Measurements from ENCODE around the gene UNC5A. TPM values are rescaled to one million over a fixed set of nuclear protein-coding genes. Genes with fewer than 3 reads are reported as not detected.

The UNC5A gene
- total RNA-seq, 1 donor from 2014 or later = 1.1 TPM

GRCh38 chr5:176822793-176823481 is 12.6 kb downstream of the UNC5A start:
- TF ChIP-seq CTCF (IDR thresholded peaks at IDR 0.05; ENCODE audit: insufficient read depth, low read length, poor library complexity, severe bottlenecking) = no peak
- H3K36me3 ChIP-seq (ENCODE audit: control insufficient read depth, insufficient read depth, low read length) = no peaks in the 10 kb centered on the region
- H3K27me3 ChIP-seq (ENCODE audit: control insufficient read depth, insufficient read depth, low read length) = peaks cover 3% of the 10 kb centered on the region
- no peak overlapping the region for H3K4me3 ChIP-seq (ENCODE audit: low read depth, low read length)
- DNase-seq (ENCODE audit: low read depth) = no peak

DNA sequence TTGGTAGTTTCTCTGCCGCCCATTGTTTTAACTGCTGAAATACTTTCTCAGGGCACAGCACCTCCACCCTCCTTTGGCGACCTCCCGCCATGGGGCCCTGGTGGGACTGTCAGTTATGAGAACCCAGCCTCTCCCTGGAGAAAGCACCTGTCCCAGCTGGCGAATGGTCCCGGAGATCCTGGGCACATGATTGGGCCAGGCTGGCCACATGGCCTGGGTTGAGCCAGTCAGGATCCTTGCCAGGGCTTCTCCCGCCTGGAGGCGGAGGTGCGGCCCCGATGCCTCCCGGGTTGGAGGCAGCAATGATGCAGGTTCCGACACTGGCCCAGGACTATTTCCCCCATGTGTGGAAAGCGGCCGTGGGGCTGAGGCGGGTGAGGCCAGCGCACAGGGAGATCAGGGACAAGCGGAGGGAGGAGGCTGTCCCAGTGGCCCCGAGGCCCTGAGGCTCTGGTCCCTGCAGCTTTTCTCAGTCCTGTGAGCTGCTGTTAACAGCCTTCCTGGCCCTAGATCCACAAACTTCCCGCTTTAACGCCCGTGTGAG is 13.6 kb downstream of the UNC5A start:
- DNase-seq (ENCODE audit: low read depth) = no peak
- TF ChIP-seq CTCF (IDR thresholded peaks at IDR 0.05; ENCODE audit: insufficient read depth, low read length, poor library complexity, severe bottlenecking) = no peak
- H3K27me3 ChIP-seq (ENCODE audit: control insufficient read depth, insufficient read depth, low read length) = peaks cover 3% of the 10 kb centered on the region

DNA sequence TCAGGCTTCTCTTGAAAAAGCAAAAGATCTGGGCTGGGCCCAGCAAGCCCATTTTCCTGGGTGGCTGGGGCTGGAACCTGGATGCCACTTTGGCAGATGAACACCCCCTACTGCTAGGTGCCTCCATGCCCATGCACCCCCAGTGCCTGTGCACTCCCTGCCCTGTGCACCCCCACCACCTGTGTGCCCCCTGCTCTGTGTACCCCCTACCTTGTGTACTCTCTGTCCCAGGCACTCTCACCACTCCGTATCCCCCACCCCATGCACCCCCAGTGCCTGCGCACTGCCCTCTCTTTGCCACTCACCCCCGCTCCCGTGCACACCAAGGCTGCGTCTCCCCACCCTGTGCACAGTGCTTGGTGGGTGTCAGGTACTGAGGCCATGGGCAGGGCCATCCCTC is 14.2 kb downstream of the UNC5A start:
- TF ChIP-seq CTCF (IDR thresholded peaks at IDR 0.05; ENCODE audit: insufficient read depth, low read length, poor library complexity, severe bottlenecking) = no peak
- Histone ChIP-seq H3K27me3 (ENCODE audit: control insufficient read depth, insufficient read depth, low read length) (peaks cover 3% of the 10 kb centered on the region), H3K36me3 (ENCODE audit: control insufficient read depth, insufficient read depth, low read length) (no peaks in the 10 kb centered on the region), H3K4me3 (ENCODE audit: low read depth, low read length) (no peak overlapping the region)
- no peak for DNase-seq (ENCODE audit: low read depth)

More for the DNA sequence above, 13.6 kb downstream of the UNC5A start:
- Histone ChIP-seq H3K36me3 (ENCODE audit: control insufficient read depth, insufficient read depth, low read length) (no peaks in the 10 kb centered on the region), H3K4me3 (ENCODE audit: low read depth, low read length) (no peak overlapping the region)

DNA sequence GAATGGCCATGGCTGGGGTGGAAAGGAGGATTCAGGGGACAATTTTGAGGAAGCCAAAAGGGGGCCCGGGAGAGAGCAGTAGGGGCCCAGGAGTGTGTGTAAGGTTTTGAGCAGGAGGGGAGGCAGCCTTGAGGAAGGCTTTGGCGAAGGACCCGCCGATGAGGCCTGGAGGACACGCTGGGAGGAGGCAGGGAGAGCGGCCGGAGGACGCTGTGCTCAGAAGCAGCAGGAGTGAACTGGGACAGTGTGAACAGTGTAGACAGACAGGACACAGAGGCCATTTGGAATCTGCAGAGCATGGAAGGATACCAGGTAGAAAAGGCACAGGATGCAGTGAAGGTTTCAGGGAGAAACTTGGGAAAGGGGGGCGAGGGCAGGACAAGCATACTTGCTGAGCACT is 14.9 kb downstream of the UNC5A start:
- no peak for DNase-seq (ENCODE audit: low read depth)
- no peak for TF ChIP-seq CTCF (IDR thresholded peaks at IDR 0.05; ENCODE audit: insufficient read depth, low read length, poor library complexity, severe bottlenecking)
- no peak overlapping the region for H3K4me3 ChIP-seq (ENCODE audit: low read depth, low read length)
- H3K27me3 ChIP-seq (ENCODE audit: control insufficient read depth, insufficient read depth, low read length) = peaks cover 3% of the 10 kb centered on the region
- H3K36me3 ChIP-seq (ENCODE audit: control insufficient read depth, insufficient read depth, low read length) = no peaks in the 10 kb centered on the region

DNA sequence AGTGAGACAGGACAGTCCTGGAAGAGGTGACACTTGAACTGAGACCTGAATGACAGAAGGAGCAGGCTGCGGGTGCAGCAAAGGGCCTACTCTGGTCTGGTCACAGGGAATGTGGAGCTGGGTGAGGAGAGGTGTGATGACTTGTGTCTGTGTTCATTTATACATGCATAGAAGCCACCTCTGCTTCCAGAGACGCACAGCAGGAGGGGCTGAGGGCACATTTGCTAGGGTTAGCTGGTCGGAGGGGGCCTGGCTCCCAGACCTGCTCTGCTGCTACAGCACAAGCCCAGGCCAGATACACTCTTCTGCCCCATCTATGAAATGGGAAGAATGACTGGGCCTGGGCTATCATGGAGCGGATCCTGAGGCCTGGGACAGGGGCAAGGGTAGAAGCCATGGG is 15.6 kb downstream of the UNC5A start:
- DNase-seq (ENCODE audit: low read depth) = no peak
- no peak for TF ChIP-seq CTCF (IDR thresholded peaks at IDR 0.05; ENCODE audit: insufficient read depth, low read length, poor library complexity, severe bottlenecking)
- H3K36me3 ChIP-seq (ENCODE audit: control insufficient read depth, insufficient read depth, low read length) = no peaks in the 10 kb centered on the region
- H3K27me3 ChIP-seq (ENCODE audit: control insufficient read depth, insufficient read depth, low read length) = peaks cover 3% of the 10 kb centered on the region
- no peak overlapping the region for H3K4me3 ChIP-seq (ENCODE audit: low read depth, low read length)
